ENCODE measurements around the gene ZNFX1.
"Not testable (repeated sequence)": the region's sequence is repeated elsewhere in the genome, so short reads cannot be mapped to it uniquely, and the experiment has no call there.

Gene ZNFX1

GRCh38 chr20:49210101-49210756 lies 67.6 kb downstream of the ZNFX1 start:
- DNase-seq (ENCODE audit: low read depth in 2 of 2), result no peak

GRCh38 chr20:49207076-49207475 lies 70.8 kb downstream of the ZNFX1 start:
- DNase-seq (ENCODE audit: low read depth in 2 of 2), result no peak

GRCh38 chr20:49203746-49204145 lies 74.1 kb downstream of the ZNFX1 start:
- no peak for DNase-seq (ENCODE audit: low read depth in 2 of 2)

- no peak for DNase-seq (ENCODE audit: low read depth in 2 of 2)
Observed at GRCh38 chr20:49203011-49203410, 74.8 kb downstream of the ZNFX1 start.

GRCh38 chr20:49199729-49200293 lies 78.0 kb downstream of the ZNFX1 start:
- DNase-seq (ENCODE audit: low read depth in 2 of 2), result no peak

- not testable (repeated sequence) for DNase-seq (ENCODE audit: low read depth in 2 of 2)
Observed at GRCh38 chr20:49192944-49193518, 84.8 kb downstream of the ZNFX1 start.

Data from stimulated activated CD8-positive, alpha-beta memory T cell treated with anti-CD3 and anti-CD28 coated beads, Interleukin-2, amount 100 ng/mL, for 48 hours (primary cell).